ENCODE measurements around the gene PADI1. TPM values are rescaled to one million over a fixed set of nuclear protein-coding genes. Genes with fewer than 3 reads are reported as not detected.
A peak's percentile ranks its signal among the peaks of the same experiment; 100 is the strongest.

The PADI1 gene
- total RNA-seq, 1 donor from 2014 or later: not detected

- DNase-seq (ENCODE audit: low spot score): no peak
These were observed 23.0 kb upstream of the PADI1 start for GRCh38 chr1:17181781-17182464.

GRCh38 chr1:17183388-17184160 is 21.4 kb upstream of the PADI1 start:
- DNase-seq (ENCODE audit: low spot score): peak; percentile 39

- DNase-seq (ENCODE audit: low spot score): no peak
These were observed 20.7 kb upstream of the PADI1 start for GRCh38 chr1:17184161-17184665.

GRCh38 chr1:17184822-17185484 is 20.0 kb upstream of the PADI1 start:
- DNase-seq (ENCODE audit: low spot score): peak; percentile 77

- peak; percentile 87 for DNase-seq (ENCODE audit: low spot score)
These were observed 19.5 kb upstream of the PADI1 start for GRCh38 chr1:17185485-17185860.

GRCh38 chr1:17186216-17186909 is 18.6 kb upstream of the PADI1 start:
- peak; percentile 69 for DNase-seq (ENCODE audit: low spot score)

GRCh38 chr1:17187051-17187450 is 17.9 kb upstream of the PADI1 start:
- peak; percentile 41 for DNase-seq (ENCODE audit: low spot score)

- no peak for DNase-seq (ENCODE audit: low spot score)
These were observed 16.7 kb upstream of the PADI1 start for GRCh38 chr1:17188217-17188616.

- no peak for DNase-seq (ENCODE audit: low spot score)
These were observed 15.9 kb upstream of the PADI1 start for GRCh38 chr1:17188889-17189631.

- no peak for DNase-seq (ENCODE audit: low spot score)
These were observed 15.3 kb upstream of the PADI1 start for GRCh38 chr1:17189632-17189990.

GRCh38 chr1:17190010-17190995 is 14.6 kb upstream of the PADI1 start:
- peak; percentile 83 for DNase-seq (ENCODE audit: low spot score)

GRCh38 chr1:17191990-17192242 is 13.0 kb upstream of the PADI1 start:
- no peak for DNase-seq (ENCODE audit: low spot score)

- peak; percentile 53 for DNase-seq (ENCODE audit: low spot score)
These were observed 12.3 kb upstream of the PADI1 start for GRCh38 chr1:17192394-17193221.

- DNase-seq (ENCODE audit: low spot score): peak; percentile 72
These were observed 11.5 kb upstream of the PADI1 start for GRCh38 chr1:17193222-17194132.

- peak; percentile 43 for DNase-seq (ENCODE audit: low spot score)
These were observed 10.8 kb upstream of the PADI1 start for GRCh38 chr1:17194133-17194475.

GRCh38 chr1:17194615-17195528 is 10.1 kb upstream of the PADI1 start:
- peak; percentile 53 for DNase-seq (ENCODE audit: low spot score)

GRCh38 chr1:17195731-17196130 is 9.2 kb upstream of the PADI1 start:
- peak; percentile 67 for DNase-seq (ENCODE audit: low spot score)
